GM21381 (cell line): ENCODE data around the gene ICA1.

ENCODE experiments used
- ATAC-seq: cut with Tn5 transposase; IDR thresholded peaks from one replicate; pipeline ENCODE4 v1.9.1; 2021; ENCODE audit warnings: mild to moderate bottlenecking, moderate library complexity; ENCODE audit not compliant: unreplicated experiment

The ICA1 gene

DNA sequence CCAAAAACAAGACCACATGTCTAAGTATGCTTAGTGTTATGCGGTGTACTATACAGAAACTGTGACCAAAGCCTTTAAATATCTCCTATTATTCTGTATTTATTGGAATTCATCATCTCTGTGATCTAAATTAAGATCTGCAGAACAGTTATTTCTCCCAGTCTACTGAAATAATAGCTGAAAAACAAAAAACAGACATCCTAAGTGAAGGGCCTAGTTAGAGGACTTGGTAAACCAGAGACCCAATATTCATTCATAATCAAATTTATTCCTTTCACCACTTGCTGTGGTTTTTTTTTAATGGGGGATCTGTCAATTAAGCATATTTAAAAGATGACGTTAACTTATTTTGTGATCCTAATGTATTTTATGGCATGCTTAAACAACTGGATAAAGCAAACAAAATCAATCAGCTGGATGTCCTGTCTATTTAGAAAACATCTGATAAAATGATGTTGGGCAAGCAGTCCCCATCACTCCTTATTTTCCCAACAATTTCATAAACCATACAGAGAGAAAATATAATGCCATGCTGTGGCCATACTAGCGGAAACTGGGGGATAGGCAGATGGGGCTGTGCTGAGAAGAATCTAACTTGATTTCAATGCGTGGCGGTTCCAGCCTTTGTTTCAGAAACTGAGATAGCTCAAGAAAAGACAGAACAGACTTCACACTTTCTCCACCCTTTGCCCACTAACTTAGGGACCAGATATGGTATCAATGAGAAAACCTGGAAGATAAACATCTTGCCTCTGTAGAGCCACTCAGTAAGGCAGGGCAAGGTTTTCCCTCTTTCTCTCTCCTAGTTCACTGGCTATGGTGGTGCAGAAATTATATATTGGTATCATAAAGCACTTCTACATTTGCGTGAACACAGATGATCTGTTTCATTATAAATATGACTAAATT is 32.9 kb downstream of the ICA1 start:
- ATAC-seq: no peak

DNA sequence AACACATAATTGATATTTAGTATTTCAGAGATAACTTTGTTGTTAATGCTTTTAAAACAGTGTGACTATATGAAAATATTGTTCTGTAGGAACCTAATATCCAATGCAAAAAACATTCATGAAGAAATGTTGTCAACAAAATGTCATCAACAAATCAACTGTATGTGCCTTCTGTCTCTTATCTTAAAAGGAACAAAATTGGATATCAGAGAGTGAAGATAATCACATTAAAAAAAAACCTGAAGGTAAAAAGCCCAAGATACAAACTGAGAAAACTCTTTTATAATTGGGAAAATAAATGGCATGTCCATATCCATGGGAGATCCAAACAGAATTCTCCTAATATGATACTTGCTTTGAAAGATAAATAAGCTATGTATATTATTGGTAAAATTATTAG is 33.9 kb downstream of the ICA1 start:
- ATAC-seq: no peak

DNA sequence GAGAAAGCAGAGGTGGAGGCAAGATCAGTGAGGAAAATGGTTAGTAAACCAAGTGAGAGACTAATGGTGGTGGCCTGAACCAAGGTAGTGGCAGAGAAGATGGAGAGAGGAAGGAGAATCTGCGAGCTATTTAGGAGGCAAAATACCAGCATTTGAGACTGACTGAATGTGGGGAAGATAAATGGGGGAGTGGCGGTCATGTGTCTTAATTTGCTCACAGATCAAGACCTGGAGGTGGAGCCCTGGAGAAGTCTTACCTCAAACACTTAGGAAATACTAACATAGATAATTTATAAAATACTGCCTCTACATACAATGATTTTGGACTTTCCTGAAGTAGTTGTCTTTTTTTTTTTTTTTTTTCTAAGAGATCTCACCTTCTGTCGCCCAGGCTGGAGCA is 34.7 kb downstream of the ICA1 start:
- no peak for ATAC-seq

GRCh38 chr7:8226501-8226900 is 35.5 kb downstream of the ICA1 start:
- ATAC-seq: no peak

DNA sequence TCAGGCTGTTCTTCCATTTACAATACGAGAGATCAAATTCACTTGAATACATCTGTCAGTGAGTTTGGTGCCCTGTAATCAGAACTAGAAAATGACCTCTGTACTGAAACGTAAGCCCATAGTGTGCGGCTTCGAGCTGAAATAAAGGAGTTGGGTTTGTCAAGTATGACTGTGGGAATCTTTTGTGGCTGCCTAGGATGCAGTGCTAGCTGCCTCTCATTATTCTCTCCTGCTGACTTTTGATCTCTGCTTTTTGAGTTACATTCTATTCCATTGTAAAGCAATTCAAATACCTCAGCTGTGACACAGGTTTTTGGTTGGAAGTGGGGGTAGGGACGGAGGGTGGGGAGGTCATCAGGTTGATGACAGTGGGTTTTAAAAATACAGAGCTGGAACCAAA is 40.4 kb downstream of the ICA1 start:
- no peak for ATAC-seq

DNA sequence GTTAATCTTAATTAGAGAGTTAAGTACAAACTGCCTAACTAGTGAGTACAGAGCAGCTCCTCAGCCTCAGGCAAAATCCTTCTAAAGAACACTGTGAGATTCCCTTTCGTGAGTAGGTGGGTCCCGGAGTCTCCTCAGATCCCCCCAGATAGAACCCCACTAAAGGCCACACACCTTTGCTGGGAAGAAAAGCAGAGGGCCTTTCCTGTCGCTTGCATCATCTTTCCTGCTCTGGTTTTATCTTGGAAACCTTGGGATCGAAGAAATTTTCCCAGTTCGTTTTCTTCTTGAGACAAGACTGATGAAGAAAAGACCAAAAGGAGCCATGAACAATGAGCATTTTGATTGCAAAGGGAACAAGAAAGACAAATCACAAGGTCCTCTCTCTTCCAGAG is 40.9 kb downstream of the ICA1 start:
- ATAC-seq: no peak

GRCh38 chr7:8220376-8221100 is 41.4 kb downstream of the ICA1 start:
- ATAC-seq: no peak

- ATAC-seq: no peak
Measured at GRCh38 chr7:8217200-8218068, 44.5 kb downstream of the ICA1 start.

DNA sequence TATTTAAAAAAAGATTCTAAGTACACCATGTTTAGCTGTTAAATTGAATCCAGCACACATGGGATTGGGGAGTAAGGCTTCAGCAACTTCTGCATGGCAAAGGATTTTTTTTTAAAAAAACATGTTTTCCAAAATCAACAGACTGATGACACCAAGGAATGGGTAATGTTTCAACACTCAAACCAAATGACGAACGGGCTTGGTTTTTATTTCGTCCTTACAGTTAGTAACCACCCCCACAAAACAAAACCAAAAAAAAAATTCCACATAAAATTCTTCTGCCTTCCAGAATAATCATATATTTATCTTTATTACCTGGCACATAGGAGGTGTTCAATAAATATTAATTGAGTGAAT is 45.7 kb downstream of the ICA1 start:
- no peak for ATAC-seq

- no peak for ATAC-seq
Measured at GRCh38 chr7:8215648-8216333, 46.2 kb downstream of the ICA1 start.

DNA sequence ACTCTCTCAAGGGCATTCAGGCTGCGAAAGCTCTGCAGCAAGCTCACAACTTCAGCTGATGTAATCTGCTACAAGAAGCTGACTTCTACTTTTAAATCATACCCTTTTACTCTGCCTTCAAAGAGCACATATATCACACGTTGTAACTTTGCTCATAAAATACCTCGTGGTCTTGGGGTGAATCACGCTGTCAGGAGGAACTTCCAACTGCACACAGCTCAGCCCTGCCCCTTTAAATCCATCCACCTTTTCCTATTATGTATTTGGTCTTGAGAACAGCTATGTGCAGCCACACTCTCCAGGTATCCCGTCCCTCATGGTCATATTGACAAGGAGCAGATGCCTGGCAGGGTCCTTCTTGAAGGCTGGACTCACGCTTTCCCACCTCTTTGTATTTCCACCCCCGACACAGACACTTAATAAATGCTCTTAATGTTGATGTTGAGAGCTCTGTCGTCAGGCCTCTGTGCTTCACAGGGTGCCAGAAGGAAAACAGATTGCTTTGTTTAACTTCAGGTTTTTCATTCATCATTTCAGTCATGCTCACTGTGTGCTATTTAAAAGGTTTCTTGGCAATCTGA is 47.6 kb downstream of the ICA1 start:
- ATAC-seq: no peak

- ATAC-seq: no peak
Measured at GRCh38 chr7:8213381-8213780, 48.6 kb downstream of the ICA1 start.

GRCh38 chr7:8212638-8213037 is 49.3 kb downstream of the ICA1 start:
- no peak for ATAC-seq

- no peak for ATAC-seq
Measured at GRCh38 chr7:8211725-8212096, 50.3 kb downstream of the ICA1 start.

DNA sequence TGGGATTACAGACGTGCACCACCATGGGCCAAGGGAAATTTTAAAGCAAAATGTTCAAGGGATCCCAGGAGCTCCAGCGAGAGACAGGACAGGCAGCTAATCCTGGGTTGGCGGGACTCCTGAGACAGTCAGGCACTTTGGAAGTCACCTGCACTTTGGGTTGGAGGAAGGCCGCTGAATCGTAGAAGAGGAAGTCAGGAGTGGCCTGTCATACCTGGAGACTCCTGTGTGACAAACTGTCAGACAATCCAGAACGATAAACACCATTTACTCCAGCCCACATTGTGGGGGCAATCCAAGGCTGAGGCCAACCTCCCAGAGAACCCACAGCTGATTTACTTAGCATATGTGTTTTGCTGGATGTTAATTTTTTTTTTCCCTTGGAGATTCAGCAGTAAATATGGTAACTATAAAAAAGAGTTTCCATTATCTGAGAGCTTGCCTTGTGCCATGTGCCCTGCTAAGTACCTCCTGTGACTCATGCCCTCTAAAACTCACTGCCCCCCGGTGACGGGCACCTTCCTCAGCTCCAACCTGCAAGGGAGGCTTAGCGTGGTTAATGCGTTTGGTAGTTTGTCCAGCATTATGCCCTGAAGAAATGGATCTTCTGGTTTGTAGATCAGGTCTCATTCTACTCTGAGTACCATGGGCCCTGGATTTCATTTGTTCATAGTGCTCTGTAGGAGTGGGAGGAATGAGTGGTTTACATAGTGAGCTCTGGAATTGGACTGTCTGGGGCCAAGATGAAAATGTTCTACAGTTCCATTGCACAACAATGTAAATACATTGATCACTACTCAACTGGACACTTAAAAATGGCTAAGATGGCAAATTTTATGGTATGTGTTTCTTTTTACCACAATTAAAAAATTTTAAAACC is 50.9 kb downstream of the ICA1 start:
- ATAC-seq: no peak

DNA sequence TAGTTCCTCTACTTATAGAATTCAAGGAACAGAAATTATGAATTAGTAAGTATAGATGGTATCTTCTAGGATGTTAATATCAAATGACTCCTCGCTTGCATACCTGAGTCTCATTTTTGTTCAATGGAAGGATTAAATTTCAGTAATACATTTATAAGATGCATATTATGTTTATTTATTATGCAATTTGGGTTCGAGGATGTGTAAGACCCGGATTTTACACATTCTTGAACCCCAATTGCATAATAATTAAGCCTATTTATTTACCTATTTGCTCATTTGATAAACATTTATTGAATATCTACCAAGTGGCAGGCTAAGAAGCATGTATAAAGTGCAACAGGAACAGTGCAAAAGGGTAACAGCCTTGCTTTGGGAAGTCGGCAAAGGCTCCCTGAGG is 52.6 kb downstream of the ICA1 start:
- ATAC-seq: no peak

GRCh38 chr7:8208816-8209215 is 53.2 kb downstream of the ICA1 start:
- ATAC-seq: no peak

GRCh38 chr7:8206956-8207355 is 55.0 kb downstream of the ICA1 start:
- no peak for ATAC-seq

DNA sequence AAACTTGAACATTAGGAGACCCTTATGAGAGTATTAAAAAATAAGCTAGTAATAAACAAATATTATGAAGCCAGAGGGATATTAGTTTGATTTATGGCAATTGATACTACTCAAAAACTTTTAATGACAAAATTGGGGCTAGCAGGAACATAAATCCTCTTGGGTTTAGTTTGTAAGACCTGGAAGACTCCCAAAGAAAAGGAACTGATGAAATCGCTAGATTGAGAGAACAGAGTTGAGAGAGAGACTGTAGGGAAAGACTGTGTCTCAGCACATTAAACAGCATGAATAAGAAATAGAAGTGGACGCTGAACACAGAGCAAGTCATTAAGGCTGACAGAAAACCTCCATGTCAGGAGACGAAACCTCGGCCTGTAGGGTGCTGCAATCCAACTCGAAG is 56.4 kb downstream of the ICA1 start:
- no peak for ATAC-seq

DNA sequence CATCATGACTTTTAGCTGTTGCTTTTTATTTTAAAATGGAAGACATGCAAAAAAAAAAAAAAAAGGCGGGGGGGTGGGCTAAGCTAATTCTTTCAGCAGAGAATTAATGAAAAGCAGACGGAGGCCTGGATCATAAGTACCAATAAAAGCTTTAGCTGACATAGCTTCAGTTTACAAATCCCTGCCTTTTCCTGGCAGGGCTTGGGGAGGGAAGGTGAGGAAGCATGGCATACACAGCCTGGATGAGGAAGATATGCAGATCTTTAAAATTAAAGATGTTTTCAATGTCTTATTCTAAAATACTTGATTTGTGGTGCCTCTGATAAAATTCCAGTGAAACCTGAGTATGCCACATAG is 57.0 kb downstream of the ICA1 start:
- no peak for ATAC-seq
